MM.1S (cell line): ENCODE data around the gene STAMBPL1.

Experiments used
- DNase-seq: peaks from one replicate; pipeline ENCODE4 v3.0.0-alpha.2; 2015
- H2AFZ ChIP-seq: fragments of 300-600 bp; sonication (generic); 2 replicates; pipeline ENCODE4 v1.6.0; 2016; ENCODE audit warnings: antibody characterized with exemption, low read length
- H3F3A ChIP-seq: fragments of 300-600 bp; sonication (generic); 2 replicates; pipeline ENCODE4 v1.6.1; 2016; ENCODE audit warnings: mild to moderate bottlenecking, antibody characterized with exemption, low read length, moderate library complexity, mixed read lengths; ENCODE audit not compliant: insufficient read depth
- H3K27ac ChIP-seq: fragments of 300-600 bp; sonication (generic); 2 replicates; pipeline ENCODE4 v1.5.1; 2016; ENCODE audit warnings: mild to moderate bottlenecking, low read length
- H3K27me3 ChIP-seq: fragments of 300-600 bp; sonication (generic); replicated peaks from 2 replicates; pipeline ENCODE4 v1.6.0; 2016; ENCODE audit warnings: low read length; ENCODE audit not compliant: insufficient read depth
- H3K36me3 ChIP-seq: fragments of 300-600 bp; sonication (generic); replicated peaks from 2 replicates; pipeline ENCODE4 v1.6.1; 2016; ENCODE audit warnings: mild to moderate bottlenecking, low read length, mixed read lengths; ENCODE audit not compliant: insufficient read depth
- H3K4me1 ChIP-seq: fragments of 300-600 bp; sonication (generic); 2 replicates; pipeline ENCODE4 v1.6.1; 2016; ENCODE audit warnings: low read length, mixed read lengths
- H3K4me2 ChIP-seq: fragments of 300-600 bp; sonication (generic); 2 replicates; pipeline ENCODE4 v1.6.0; 2016; ENCODE audit warnings: low read depth, low read length
- H3K4me3 ChIP-seq: fragments of 300-600 bp; sonication (generic); 2 replicates; pipeline ENCODE4 v1.5.1; 2016; ENCODE audit warnings: low read length, mixed read lengths
- H3K79me2 ChIP-seq: fragments of 300-600 bp; sonication (generic); 2 replicates; pipeline ENCODE4 v1.6.1; 2016; ENCODE audit warnings: mixed run types, low read length, mixed read lengths
- H3K9ac ChIP-seq: fragments of 300-600 bp; sonication (generic); 2 replicates; pipeline ENCODE4 v1.6.1; 2016; ENCODE audit warnings: low read length, mixed read lengths
- H3K9me2 ChIP-seq: fragments of 300-600 bp; sonication (generic); replicated peaks from 2 replicates; pipeline ENCODE4 v1.6.1; 2016; ENCODE audit warnings: mild to moderate bottlenecking, low read length, mixed read lengths; ENCODE audit not compliant: insufficient read depth
- H3K9me3 ChIP-seq: fragments of 300-600 bp; sonication (generic); replicated peaks from 2 replicates; pipeline ENCODE4 v1.6.1; 2016; ENCODE audit warnings: mild to moderate bottlenecking, low read length, mixed read lengths; ENCODE audit not compliant: insufficient read depth
- H4K20me1 ChIP-seq: fragments of 300-600 bp; sonication (generic); 2 replicates; pipeline ENCODE4 v1.6.1; 2016; ENCODE audit warnings: mild to moderate bottlenecking, low read length, moderate library complexity, mixed read lengths; ENCODE audit not compliant: insufficient read depth
- EZH2 ChIP-seq: fragments of 300-600 bp; sonication (generic); optimal IDR thresholded peaks from 2 replicates; pipeline ENCODE3; 2017; ENCODE audit warnings: low read depth, mild to moderate bottlenecking, antibody characterized with exemption, low read length, mixed read lengths
- EZH2phosphoT487 ChIP-seq: fragments of 300-600 bp; sonication (generic); IDR thresholded peaks from 2 replicates; pipeline ENCODE4 v1.6.1; 2018; ENCODE audit warnings: antibody characterized with exemption, low read length
- TF ChIP-seq, protein P1 (sequence below): fragments of 300-600 bp; sonication (generic); IDR thresholded peaks from 2 replicates; pipeline ENCODE4 v1.5.1; 2016; ENCODE audit warnings: antibody characterized with exemption, low read length, mixed read lengths

Gene STAMBPL1

DNA sequence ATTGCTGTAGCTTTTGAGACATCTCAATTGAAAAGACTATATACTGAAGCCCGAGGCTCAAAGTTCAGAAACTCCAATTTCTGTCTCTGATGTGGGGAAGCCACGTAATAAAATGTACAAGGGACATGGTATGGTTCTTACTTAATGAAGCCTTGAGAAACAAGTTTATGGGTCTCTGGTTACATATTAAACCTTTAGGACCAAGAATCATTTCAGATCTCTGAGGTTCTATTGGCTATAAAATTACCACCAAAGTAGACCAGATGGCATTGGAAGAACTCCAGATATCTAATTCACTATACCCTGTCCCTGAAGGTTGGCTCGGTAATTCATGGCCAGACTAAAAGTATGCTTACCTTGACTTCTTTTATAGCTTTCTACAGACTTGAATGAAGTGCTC, 23.7 kb downstream of the STAMBPL1 start:
- H3K4me2 ChIP-seq = no peak overlapping the region
- no peak overlapping the region for H2AFZ ChIP-seq
- no peaks in the 10 kb centered on the region for H3K27me3 ChIP-seq
- TF ChIP-seq, protein P1, sequence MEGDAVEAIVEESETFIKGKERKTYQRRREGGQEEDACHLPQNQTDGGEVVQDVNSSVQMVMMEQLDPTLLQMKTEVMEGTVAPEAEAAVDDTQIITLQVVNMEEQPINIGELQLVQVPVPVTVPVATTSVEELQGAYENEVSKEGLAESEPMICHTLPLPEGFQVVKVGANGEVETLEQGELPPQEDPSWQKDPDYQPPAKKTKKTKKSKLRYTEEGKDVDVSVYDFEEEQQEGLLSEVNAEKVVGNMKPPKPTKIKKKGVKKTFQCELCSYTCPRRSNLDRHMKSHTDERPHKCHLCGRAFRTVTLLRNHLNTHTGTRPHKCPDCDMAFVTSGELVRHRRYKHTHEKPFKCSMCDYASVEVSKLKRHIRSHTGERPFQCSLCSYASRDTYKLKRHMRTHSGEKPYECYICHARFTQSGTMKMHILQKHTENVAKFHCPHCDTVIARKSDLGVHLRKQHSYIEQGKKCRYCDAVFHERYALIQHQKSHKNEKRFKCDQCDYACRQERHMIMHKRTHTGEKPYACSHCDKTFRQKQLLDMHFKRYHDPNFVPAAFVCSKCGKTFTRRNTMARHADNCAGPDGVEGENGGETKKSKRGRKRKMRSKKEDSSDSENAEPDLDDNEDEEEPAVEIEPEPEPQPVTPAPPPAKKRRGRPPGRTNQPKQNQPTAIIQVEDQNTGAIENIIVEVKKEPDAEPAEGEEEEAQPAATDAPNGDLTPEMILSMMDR = no peak
- no peak for TF ChIP-seq EZH2phosphoT487
- TF ChIP-seq EZH2 = no peak
- H3K4me3 ChIP-seq = no peak overlapping the region
- no peak for DNase-seq
- no peak overlapping the region for H3K9ac ChIP-seq
- no peaks in the 10 kb centered on the region for H4K20me1 ChIP-seq
- no peaks in the 10 kb centered on the region for H3K9me2 ChIP-seq
- H3K36me3 ChIP-seq = no peaks in the 10 kb centered on the region
- no peaks in the 10 kb centered on the region for H3F3A ChIP-seq
- no peaks in the 10 kb centered on the region for H3K79me2 ChIP-seq
- H3K9me3 ChIP-seq = no peaks in the 10 kb centered on the region
- H3K4me1 ChIP-seq = peaks cover 7% of the 10 kb centered on the region
- no peak overlapping the region for H3K27ac ChIP-seq

- no peaks in the 10 kb centered on the region for H3K9me3 ChIP-seq
- TF ChIP-seq EZH2 (no peak), EZH2phosphoT487 (no peak)
- TF ChIP-seq, protein P1 = no peak
- H4K20me1 ChIP-seq = no peaks in the 10 kb centered on the region
- no peak overlapping the region for H3K4me3 ChIP-seq
- H3K36me3 ChIP-seq = no peaks in the 10 kb centered on the region
- H2AFZ ChIP-seq = no peak overlapping the region
- no peaks in the 10 kb centered on the region for H3K79me2 ChIP-seq
- H3K27me3 ChIP-seq = no peaks in the 10 kb centered on the region
- H3K27ac ChIP-seq = no peak overlapping the region
- H3F3A ChIP-seq = no peaks in the 10 kb centered on the region
- DNase-seq = no peak
- H3K9ac ChIP-seq = no peak overlapping the region
- no peaks in the 10 kb centered on the region for H3K9me2 ChIP-seq
- H3K4me2 ChIP-seq = no peak overlapping the region
- no peaks in the 10 kb centered on the region; the same call in 1 of the 2 replicates for H3K4me1 ChIP-seq
These were observed 26.9 kb downstream of the STAMBPL1 start for GRCh38 chr10:88906921-88907320.

DNA sequence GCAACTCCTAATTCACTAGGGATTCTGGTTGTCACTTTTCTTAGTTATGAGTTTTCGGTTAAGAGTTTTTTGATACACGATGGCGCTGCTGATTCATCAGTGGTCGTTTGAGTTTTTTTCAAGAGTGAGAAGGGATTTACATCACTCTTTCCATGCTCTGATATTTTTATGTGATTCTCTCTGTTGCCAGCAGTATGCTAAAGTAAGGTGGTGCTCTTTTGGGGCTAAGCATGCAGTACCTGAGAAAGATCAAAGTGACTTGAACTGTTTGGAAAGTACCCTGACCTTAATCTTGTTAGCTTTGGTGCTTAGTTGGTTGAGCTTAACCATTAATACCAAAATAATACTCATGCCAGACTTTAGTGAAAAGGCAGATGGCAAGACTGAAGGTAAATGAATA, 28.1 kb downstream of the STAMBPL1 start:
- Histone ChIP-seq H3K4me2 (no peak overlapping the region), H3F3A (no peaks in the 10 kb centered on the region), H3K9me3 (no peaks in the 10 kb centered on the region), H3K27ac (no peak overlapping the region), H3K4me3 (no peak overlapping the region), H3K9me2 (no peaks in the 10 kb centered on the region), H3K4me1 (no peaks in the 10 kb centered on the region), H3K36me3 (no peaks in the 10 kb centered on the region), H3K27me3 (no peaks in the 10 kb centered on the region), H2AFZ (no peak overlapping the region), H4K20me1 (no peaks in the 10 kb centered on the region), H3K9ac (no peak overlapping the region), H3K79me2 (no peaks in the 10 kb centered on the region)
- TF ChIP-seq, protein P1 = no peak
- no peak for TF ChIP-seq EZH2
- TF ChIP-seq EZH2phosphoT487 = no peak
- DNase-seq = no peak
